ENCODE data around the gene SLC25A30.
A peak's percentile ranks its signal among the peaks of the same experiment; 100 is the strongest.

Gene SLC25A30

GRCh38 chr13:45406421-45406820, 11.8 kb downstream of the SLC25A30 start:
- no peak overlapping the region for H3K4me3 ChIP-seq
- H3K36me3 ChIP-seq (ENCODE audit: insufficient read depth, low read length), result peaks cover 100% of the 10 kb centered on the region
- H3K27ac ChIP-seq, result no peak overlapping the region
- no peak for DNase-seq (ENCODE audit: low read depth, low spot score)
- TF ChIP-seq POLR2AphosphoS5 (IDR thresholded peaks at IDR 0.05; ENCODE audit: borderline replicate concordance, low read depth, low read length) (no peak), FOXP2 (optimal IDR thresholded peaks at IDR 0.05; ENCODE audit: control extremely low read depth, extremely low read length, insufficient read depth) (no peak), EZH2 (IDR thresholded peaks at IDR 0.05) (no peak)
- H3K9ac ChIP-seq (ENCODE audit: insufficient read length), result no peak overlapping the region
- no peaks in the 10 kb centered on the region for H3K9me3 ChIP-seq (ENCODE audit: low read depth, low read length)

GRCh38 chr13:45403081-45403480, 15.1 kb downstream of the SLC25A30 start:
- Histone ChIP-seq H3K9me3 (ENCODE audit: low read depth, low read length) (no peaks in the 10 kb centered on the region), H3K36me3 (ENCODE audit: insufficient read depth, low read length) (peaks cover 96% of the 10 kb centered on the region), H3K9ac (ENCODE audit: insufficient read length) (no peak overlapping the region), H3K27ac (no peak overlapping the region), H3K4me3 (no peak overlapping the region)
- TF ChIP-seq FOXP2 (optimal IDR thresholded peaks at IDR 0.05; ENCODE audit: control extremely low read depth, extremely low read length, insufficient read depth) (no peak), EZH2 (IDR thresholded peaks at IDR 0.05) (no peak), POLR2AphosphoS5 (IDR thresholded peaks at IDR 0.05; ENCODE audit: borderline replicate concordance, low read depth, low read length) (no peak)
- no peak for DNase-seq (ENCODE audit: low read depth, low spot score)

GRCh38 chr13:45402641-45403040, 15.5 kb downstream of the SLC25A30 start:
- H3K36me3 ChIP-seq (ENCODE audit: insufficient read depth, low read length), result peaks cover 96% of the 10 kb centered on the region
- no peak for DNase-seq (ENCODE audit: low read depth, low spot score)
- H3K27ac ChIP-seq, result no peak overlapping the region
- no peak overlapping the region for H3K4me3 ChIP-seq
- TF ChIP-seq EZH2 (IDR thresholded peaks at IDR 0.05), result no peak
- no peak for TF ChIP-seq POLR2AphosphoS5 (IDR thresholded peaks at IDR 0.05; ENCODE audit: borderline replicate concordance, low read depth, low read length)
- TF ChIP-seq FOXP2 (optimal IDR thresholded peaks at IDR 0.05; ENCODE audit: control extremely low read depth, extremely low read length, insufficient read depth), result no peak
- H3K9me3 ChIP-seq (ENCODE audit: low read depth, low read length), result no peaks in the 10 kb centered on the region
- no peak overlapping the region for H3K9ac ChIP-seq (ENCODE audit: insufficient read length)

GRCh38 chr13:45401314-45401713, 16.9 kb downstream of the SLC25A30 start:
- DNase-seq (ENCODE audit: low read depth, low spot score), result no peak
- H3K4me3 ChIP-seq, result no peak overlapping the region
- no peak overlapping the region for H3K27ac ChIP-seq
- peaks cover 93% of the 10 kb centered on the region for H3K36me3 ChIP-seq (ENCODE audit: insufficient read depth, low read length)
- no peaks in the 10 kb centered on the region for H3K9me3 ChIP-seq (ENCODE audit: low read depth, low read length)
- no peak for TF ChIP-seq POLR2AphosphoS5 (IDR thresholded peaks at IDR 0.05; ENCODE audit: borderline replicate concordance, low read depth, low read length)
- no peak for TF ChIP-seq EZH2 (IDR thresholded peaks at IDR 0.05)
- no peak for TF ChIP-seq FOXP2 (optimal IDR thresholded peaks at IDR 0.05; ENCODE audit: control extremely low read depth, extremely low read length, insufficient read depth)
- H3K9ac ChIP-seq (ENCODE audit: insufficient read length), result no peak overlapping the region

- no peak overlapping the region for H3K4me3 ChIP-seq
- no peaks in the 10 kb centered on the region for H3K9me3 ChIP-seq (ENCODE audit: low read depth, low read length)
- no peak overlapping the region for H3K27ac ChIP-seq
- DNase-seq (ENCODE audit: low read depth, low spot score), result no peak
- H3K36me3 ChIP-seq (ENCODE audit: insufficient read depth, low read length), result peaks cover 86% of the 10 kb centered on the region
- TF ChIP-seq POLR2AphosphoS5 (IDR thresholded peaks at IDR 0.05; ENCODE audit: borderline replicate concordance, low read depth, low read length) (no peak), FOXP2 (optimal IDR thresholded peaks at IDR 0.05; ENCODE audit: control extremely low read depth, extremely low read length, insufficient read depth) (no peak), EZH2 (IDR thresholded peaks at IDR 0.05) (no peak)
- H3K9ac ChIP-seq (ENCODE audit: insufficient read length), result no peak overlapping the region
These were observed 19.3 kb downstream of the SLC25A30 start for GRCh38 chr13:45398877-45399276.

- Histone ChIP-seq H3K9me3 (ENCODE audit: low read depth, low read length) (no peaks in the 10 kb centered on the region), H3K27ac (no peak overlapping the region; the same call in 1 of the 2 replicates), H3K4me3 (no peak overlapping the region), H3K9ac (ENCODE audit: insufficient read length) (no peak overlapping the region), H3K36me3 (ENCODE audit: insufficient read depth, low read length) (peaks cover 75% of the 10 kb centered on the region)
- no peak for TF ChIP-seq EZH2 (IDR thresholded peaks at IDR 0.05)
- no peak for TF ChIP-seq FOXP2 (optimal IDR thresholded peaks at IDR 0.05; ENCODE audit: control extremely low read depth, extremely low read length, insufficient read depth)
- no peak for TF ChIP-seq POLR2AphosphoS5 (IDR thresholded peaks at IDR 0.05; ENCODE audit: borderline replicate concordance, low read depth, low read length)
- DNase-seq (ENCODE audit: low read depth, low spot score), result no peak
These were observed 21.6 kb downstream of the SLC25A30 start for GRCh38 chr13:45396533-45397095.

- TF ChIP-seq FOXP2 (optimal IDR thresholded peaks at IDR 0.05; ENCODE audit: control extremely low read depth, extremely low read length, insufficient read depth) (no peak), EZH2 (IDR thresholded peaks at IDR 0.05) (no peak), POLR2AphosphoS5 (IDR thresholded peaks at IDR 0.05; ENCODE audit: borderline replicate concordance, low read depth, low read length) (no peak)
- no peak overlapping the region for H3K4me3 ChIP-seq
- peak overlapping the region; percentile 59 for H3K27ac ChIP-seq
- no peak for DNase-seq (ENCODE audit: low read depth, low spot score)
- peaks cover 54% of the 10 kb centered on the region for H3K36me3 ChIP-seq (ENCODE audit: insufficient read depth, low read length)
- no peak overlapping the region for H3K9ac ChIP-seq (ENCODE audit: insufficient read length)
- no peaks in the 10 kb centered on the region for H3K9me3 ChIP-seq (ENCODE audit: low read depth, low read length)
These were observed 24.1 kb downstream of the SLC25A30 start for GRCh38 chr13:45393941-45394570.

- TF ChIP-seq POLR2AphosphoS5 (IDR thresholded peaks at IDR 0.05; ENCODE audit: borderline replicate concordance, low read depth, low read length) (no peak), FOXP2 (optimal IDR thresholded peaks at IDR 0.05; ENCODE audit: control extremely low read depth, extremely low read length, insufficient read depth) (no peak), EZH2 (IDR thresholded peaks at IDR 0.05) (no peak)
- H3K27ac ChIP-seq, result no peak overlapping the region
- no peak overlapping the region for H3K4me3 ChIP-seq
- H3K36me3 ChIP-seq (ENCODE audit: insufficient read depth, low read length), result peaks cover 49% of the 10 kb centered on the region
- no peak for DNase-seq (ENCODE audit: low read depth, low spot score)
- H3K9ac ChIP-seq (ENCODE audit: insufficient read length), result no peak overlapping the region
- H3K9me3 ChIP-seq (ENCODE audit: low read depth, low read length), result no peaks in the 10 kb centered on the region
These were observed 25.4 kb downstream of the SLC25A30 start for GRCh38 chr13:45392811-45393210.
